H9 (cell line): Measurements from ENCODE around the gene EED. TPM values are rescaled to one million over a fixed set of nuclear protein-coding genes. Genes with fewer than 3 reads are reported as not detected.
A peak's percentile ranks its signal among the peaks of the same experiment; 100 is the strongest.

Experiments used
- DNase-seq: peaks from one replicate; pipeline ENCODE4 v3.0.0-alpha.2; 2017
- H2AFZ ChIP-seq: one replicate; pipeline ENCODE4 v1.6.1; 2013; ENCODE audit warnings: mild to moderate bottlenecking, low read length, control low read depth, moderate library complexity
- H2AK5ac ChIP-seq: 2 replicates; pipeline ENCODE4 v1.6.1; 2013; ENCODE audit warnings: low read length, control low read depth, mixed read lengths; ENCODE audit not compliant: insufficient read length
- H2BK120ac ChIP-seq: one replicate; pipeline ENCODE4 v1.6.1; 2013; ENCODE audit warnings: low read depth, mild to moderate bottlenecking, low read length, control low read depth, inconsistent platforms; ENCODE audit not compliant: poor library complexity, severe bottlenecking
- H2BK12ac ChIP-seq: 2 replicates; pipeline ENCODE4 v1.6.1; 2013; ENCODE audit warnings: low read length, control low read depth, mixed read lengths, low read depth; ENCODE audit not compliant: insufficient read length
- H2BK15ac ChIP-seq: 2 replicates; pipeline ENCODE4 v1.6.1; 2013; ENCODE audit warnings: low read depth, low read length, control low read depth
- H2BK20ac ChIP-seq: one replicate; pipeline ENCODE4 v1.6.1; 2013; ENCODE audit warnings: low read depth, mild to moderate bottlenecking, low read length, control low read depth, inconsistent platforms; ENCODE audit not compliant: poor library complexity, severe bottlenecking
- H2BK5ac ChIP-seq: 2 replicates; pipeline ENCODE4 v1.6.1; 2013; ENCODE audit warnings: low read length, control low read depth, mixed read lengths; ENCODE audit not compliant: insufficient read length
- H3K14ac ChIP-seq: 2 replicates; pipeline ENCODE4 v1.6.1; 2013; ENCODE audit warnings: low read length, control low read depth; ENCODE audit not compliant: insufficient read depth
- H3K18ac ChIP-seq: 2 replicates; pipeline ENCODE4 v1.6.1; 2013; ENCODE audit warnings: low read depth, mild to moderate bottlenecking, mixed read lengths, low read length, control low read depth; ENCODE audit not compliant: insufficient read length
- H3K23ac ChIP-seq: 2 replicates; pipeline ENCODE4 v1.6.1; 2013; ENCODE audit warnings: low read length, control low read depth, mixed read lengths, low read depth; ENCODE audit not compliant: insufficient read length
- H3K23me2 ChIP-seq: 2 replicates; pipeline ENCODE4 v1.6.1; 2013; ENCODE audit warnings: low read depth, mild to moderate bottlenecking, mixed read lengths, low read length, control low read depth; ENCODE audit not compliant: insufficient read length, poor library complexity, severe bottlenecking
- H3K27ac ChIP-seq: 2 replicates; pipeline ENCODE4 v1.5.1; 2013; ENCODE audit warnings: low read length, control low read depth, mixed read lengths, low read depth; ENCODE audit not compliant: insufficient read length
- H3K27me3 ChIP-seq: 2 replicates; pipeline ENCODE4 v1.6.1; 2013; ENCODE audit warnings: low read length, control low read depth, inconsistent platforms; ENCODE audit not compliant: insufficient read depth
- H3K4ac ChIP-seq: 2 replicates; pipeline ENCODE4 v1.6.1; 2013; ENCODE audit warnings: low read depth, mild to moderate bottlenecking, control low read depth, inconsistent platforms, low read length, moderate library complexity
- H3K4me1 ChIP-seq: 2 replicates; pipeline ENCODE4 v1.6.1; 2013; ENCODE audit warnings: low read length, control low read depth, inconsistent platforms; ENCODE audit not compliant: insufficient read depth
- H3K4me2 ChIP-seq: 2 replicates; pipeline ENCODE4 v1.6.1; 2013; ENCODE audit warnings: low read length, control low read depth, mixed read lengths; ENCODE audit not compliant: insufficient read length, insufficient read depth
- H3K56ac ChIP-seq: 2 replicates; pipeline ENCODE4 v1.6.1; 2013; ENCODE audit warnings: low read depth, mild to moderate bottlenecking, mixed read lengths, low read length, control low read depth; ENCODE audit not compliant: insufficient read length
- H3K79me1 ChIP-seq: 2 replicates; pipeline ENCODE4 v1.6.1; 2013; ENCODE audit warnings: low read depth, mild to moderate bottlenecking, moderate library complexity, low read length, control low read depth, inconsistent platforms; ENCODE audit not compliant: insufficient read depth, poor library complexity, severe bottlenecking
- H3K79me2 ChIP-seq: 2 replicates; pipeline ENCODE4 v1.6.1; 2013; ENCODE audit warnings: low read length, control low read depth, inconsistent platforms; ENCODE audit not compliant: insufficient read depth
- H3K9ac ChIP-seq: 2 replicates; pipeline ENCODE4 v1.6.1; 2013; ENCODE audit warnings: low read length, control low read depth, mixed read lengths; ENCODE audit not compliant: insufficient read length; ENCODE audit errors: extremely low read depth
- H3K9me3 ChIP-seq: one replicate; pipeline ENCODE4 v1.6.1; 2013; ENCODE audit warnings: low read depth, low read length, inconsistent platforms; ENCODE audit not compliant: control insufficient read depth
- H3T11ph ChIP-seq: one replicate; pipeline ENCODE4 v1.6.1; 2013; ENCODE audit warnings: mild to moderate bottlenecking, low read length, control low read depth, inconsistent platforms
- H4K20me1 ChIP-seq: one replicate; pipeline ENCODE4 v1.6.1; 2013; ENCODE audit not compliant: control insufficient read depth, insufficient read length, insufficient read depth
- H4K5ac ChIP-seq: 2 replicates; pipeline ENCODE4 v1.6.1; 2013; ENCODE audit warnings: low read depth, mild to moderate bottlenecking, mixed read lengths, low read length, control low read depth; ENCODE audit not compliant: insufficient read length
- H4K8ac ChIP-seq: replicated peaks from 2 replicates; pipeline ENCODE4 v1.6.1; 2013; ENCODE audit warnings: low read length, control low read depth, mixed read lengths, low read depth; ENCODE audit not compliant: insufficient read length
- H4K91ac ChIP-seq: 2 replicates; pipeline ENCODE4 v1.6.1; 2013; ENCODE audit warnings: low read depth, mild to moderate bottlenecking, moderate library complexity, mixed read lengths, low read length, control low read depth; ENCODE audit not compliant: insufficient read length
- H3K27ac Mint-ChIP-seq, 3 experiments: 2 replicates in 2 of 3; 3 replicates in 1 of 3; pipeline ENCODE4 v1.8.0; 2020 to 2021; ENCODE audit warnings: mixed read lengths in 3 of 3, mild to moderate bottlenecking in 1 of 3, moderate library complexity in 1 of 3
- H3K27me3 Mint-ChIP-seq: 2 replicates; pipeline ENCODE4 v1.8.0; 2021; ENCODE audit warnings: low read depth, mild to moderate bottlenecking, moderate library complexity, mixed read lengths
- H3K36me3 Mint-ChIP-seq, 3 experiments: 2 replicates in 2 of 3; 3 replicates in 1 of 3; pipeline ENCODE4 v1.8.0; 2020 to 2021; ENCODE audit warnings: low read depth in 3 of 3, mixed read lengths in 3 of 3; ENCODE audit not compliant: insufficient read depth in 1 of 3
- H3K4me1 Mint-ChIP-seq, 2 experiments: 2 replicates each; pipeline ENCODE4 v1.8.0; 2020; ENCODE audit warnings: mixed read lengths in 2 of 2
- H3K4me3 Mint-ChIP-seq, 2 experiments: 2 replicates in 1 of 2; 3 replicates in 1 of 2; pipeline ENCODE4 v1.8.0; 2020 to 2021; ENCODE audit warnings: mild to moderate bottlenecking in 2 of 2, mixed read lengths in 2 of 2, moderate library complexity in 1 of 2
- H3K9me3 Mint-ChIP-seq, 2 experiments: 2 replicates in 1 of 2; 3 replicates in 1 of 2; pipeline ENCODE4 v1.8.0; 2020; ENCODE audit warnings: mild to moderate bottlenecking in 2 of 2, mixed read lengths in 2 of 2, moderate library complexity in 1 of 2
- whole genome bisulfite sequencing: extraction: QIAGEN DNeasy Blood & Tissue Kit; methylation state at CpG from one replicate; pipeline ENCODE4 v1.1.7; 2013; ENCODE audit warnings: missing lambda C conversion rate, low lambda C conversion rate, mixed read lengths; ENCODE audit not compliant: insufficient read length; ENCODE audit errors: extremely low coverage; 5-methylcytosine and 5-hydroxymethylcytosine counted together
- total RNA-seq: library from RNA; stranded (reverse); gene quantifications from 2 replicates; pipeline ENCODE4 v1.2.1, GENCODE V29; 2021
- TF ChIP-seq, protein P1 (sequence below): fragments of 200-600 bp; sonication (generic); conservative IDR thresholded peaks from 3 replicates; pipeline ENCODE4 v1.8.0; 2021; ENCODE audit warnings: antibody characterized with exemption, mild to moderate bottlenecking

EED gene
- total RNA-seq, 1 experiment from 2014 or later: 34.1 TPM

DNA sequence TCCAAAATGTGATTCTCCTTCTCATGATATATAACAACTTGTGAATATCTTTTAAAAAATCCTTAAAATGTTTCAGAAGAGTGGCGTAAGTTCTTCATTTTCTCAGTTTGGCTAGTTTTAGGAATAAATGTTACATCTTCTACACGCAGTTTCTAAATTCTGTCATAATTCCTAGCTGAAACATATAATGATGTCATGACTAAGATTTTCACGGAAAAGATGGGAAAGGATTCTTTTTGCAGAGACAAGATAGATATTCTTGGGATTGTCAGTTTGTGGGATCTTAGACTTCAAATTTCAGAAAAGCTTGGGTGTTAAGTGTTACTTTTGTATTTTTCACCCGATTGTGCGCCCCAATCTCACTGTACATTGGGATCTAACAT lies 1.7 kb downstream of the EED start:
- no peak overlapping the region for H2BK120ac ChIP-seq
- H2AK5ac ChIP-seq: no peak overlapping the region
- peak overlapping the region; percentile 52 for H3K4me2 ChIP-seq
- no peak overlapping the region for H2BK12ac ChIP-seq
- no peak overlapping the region for H3K4ac ChIP-seq
- no peak overlapping the region for H4K91ac ChIP-seq
- H3K18ac ChIP-seq: no peak overlapping the region
- no peaks in the 10 kb centered on the region for H3K27me3 Mint-ChIP-seq
- H3K4me3 Mint-ChIP-seq: no peak overlapping the region
- H3K27me3 ChIP-seq: no peaks in the 10 kb centered on the region
- H3K79me1 ChIP-seq: peaks cover 2% of the 10 kb centered on the region
- no peak overlapping the region for H2AFZ ChIP-seq
- peaks cover 38 to 39% of the 10 kb centered on the region in 2 experiments for H3K4me1 Mint-ChIP-seq
- TF ChIP-seq, protein P1, sequence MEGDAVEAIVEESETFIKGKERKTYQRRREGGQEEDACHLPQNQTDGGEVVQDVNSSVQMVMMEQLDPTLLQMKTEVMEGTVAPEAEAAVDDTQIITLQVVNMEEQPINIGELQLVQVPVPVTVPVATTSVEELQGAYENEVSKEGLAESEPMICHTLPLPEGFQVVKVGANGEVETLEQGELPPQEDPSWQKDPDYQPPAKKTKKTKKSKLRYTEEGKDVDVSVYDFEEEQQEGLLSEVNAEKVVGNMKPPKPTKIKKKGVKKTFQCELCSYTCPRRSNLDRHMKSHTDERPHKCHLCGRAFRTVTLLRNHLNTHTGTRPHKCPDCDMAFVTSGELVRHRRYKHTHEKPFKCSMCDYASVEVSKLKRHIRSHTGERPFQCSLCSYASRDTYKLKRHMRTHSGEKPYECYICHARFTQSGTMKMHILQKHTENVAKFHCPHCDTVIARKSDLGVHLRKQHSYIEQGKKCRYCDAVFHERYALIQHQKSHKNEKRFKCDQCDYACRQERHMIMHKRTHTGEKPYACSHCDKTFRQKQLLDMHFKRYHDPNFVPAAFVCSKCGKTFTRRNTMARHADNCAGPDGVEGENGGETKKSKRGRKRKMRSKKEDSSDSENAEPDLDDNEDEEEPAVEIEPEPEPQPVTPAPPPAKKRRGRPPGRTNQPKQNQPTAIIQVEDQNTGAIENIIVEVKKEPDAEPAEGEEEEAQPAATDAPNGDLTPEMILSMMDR: no peak
- no peaks in the 10 kb centered on the region for H3K9me3 Mint-ChIP-seq
- H3T11ph ChIP-seq: no peak overlapping the region
- H3K27ac ChIP-seq: no peak overlapping the region
- H3K9ac ChIP-seq: peak overlapping the region; percentile 68
- no peak overlapping the region for H4K8ac ChIP-seq
- no peaks in the 10 kb centered on the region for H3K23me2 ChIP-seq
- no peak overlapping the region for H3K23ac ChIP-seq
- no peak overlapping the region for H2BK15ac ChIP-seq
- no peak for DNase-seq
- no peaks in the 10 kb centered on the region for H3K9me3 ChIP-seq
- H3K56ac ChIP-seq: no peak overlapping the region
- H3K4me1 ChIP-seq: peaks cover 5% of the 10 kb centered on the region; the same call in 1 of the 2 replicates
- H3K36me3 Mint-ChIP-seq: 0 out of 7 replicates have a peak, but pooled peaks cover 0 to 5% (median 4%) of the 10 kb centered on the region in 3 experiments
- no peak overlapping the region for H4K5ac ChIP-seq
- no peak overlapping the region for H3K14ac ChIP-seq
- no peaks in the 10 kb centered on the region for H4K20me1 ChIP-seq
- no peak overlapping the region for H3K27ac Mint-ChIP-seq
- H2BK20ac ChIP-seq: no peak overlapping the region
- H3K79me2 ChIP-seq: peaks cover 9% of the 10 kb centered on the region; the same call in 1 of the 2 replicates
- no peak overlapping the region for H2BK5ac ChIP-seq
- no CpG with 5 or more reads among the region's 5 CpGs for WGBS
